HG02759 (cell line): ENCODE measurements around the gene MPV17.
"Not testable (repeated sequence)": the region's sequence is repeated elsewhere in the genome, so short reads cannot be mapped to it uniquely, and the experiment has no call there.

Experiments
- ATAC-seq: cut with Tn5 transposase; IDR thresholded peaks from one replicate; pipeline ENCODE4 v1.9.1; 2021; ENCODE audit warnings: mild to moderate bottlenecking, moderate library complexity; ENCODE audit not compliant: unreplicated experiment

Gene MPV17

GRCh38 chr2:27300606-27301005 is 22.3 kb downstream of the MPV17 start:
- ATAC-seq: not testable (repeated sequence)

GRCh38 chr2:27298391-27299080 is 24.4 kb downstream of the MPV17 start:
- ATAC-seq: no peak

DNA sequence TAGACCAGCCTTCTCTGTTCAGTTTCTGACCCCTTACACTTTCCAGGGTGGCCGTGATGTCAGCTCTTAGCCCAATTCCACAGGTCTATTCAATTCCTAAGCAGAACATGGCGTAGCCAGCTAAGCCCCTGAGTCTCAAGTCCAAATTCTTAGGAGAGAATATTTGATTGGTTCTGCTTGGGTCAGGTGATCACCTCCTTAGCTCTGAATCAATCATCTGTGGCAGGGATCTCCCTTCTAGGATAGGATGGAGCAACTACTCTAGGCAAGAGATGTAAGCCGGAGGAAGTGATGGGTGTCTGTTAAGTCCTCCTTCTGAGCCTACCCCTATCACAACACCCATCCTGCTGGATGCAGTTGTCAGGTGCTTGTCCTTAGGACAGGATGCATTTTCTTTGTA is 25.7 kb downstream of the MPV17 start:
- no peak for ATAC-seq

- no peak for ATAC-seq
Observed at GRCh38 chr2:27296481-27296880, 26.4 kb downstream of the MPV17 start.

GRCh38 chr2:27294928-27295327 is 28.0 kb downstream of the MPV17 start:
- no peak for ATAC-seq

- no peak for ATAC-seq
Observed at GRCh38 chr2:27291865-27292264, 31.0 kb downstream of the MPV17 start.

DNA sequence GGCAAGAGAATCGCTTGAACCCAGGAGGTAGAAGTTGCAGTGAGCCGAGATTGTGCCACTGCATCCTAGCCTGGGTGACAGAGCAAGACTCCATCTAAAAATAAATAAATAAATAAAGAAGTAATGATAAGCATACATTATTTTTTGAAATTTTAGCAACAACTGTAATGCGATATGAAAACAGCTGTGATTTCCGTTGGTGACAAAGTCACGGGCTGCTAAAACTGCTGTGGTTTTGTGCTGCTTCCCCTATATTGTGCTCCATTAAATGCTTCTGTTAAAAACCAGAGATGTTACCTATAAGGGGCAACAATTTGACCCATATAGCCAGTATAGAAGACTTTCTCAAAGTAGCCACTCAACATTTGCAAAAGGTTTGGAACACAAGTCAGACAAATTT is 32.3 kb downstream of the MPV17 start:
- no peak for ATAC-seq

GRCh38 chr2:27288610-27289009 is 34.3 kb downstream of the MPV17 start:
- no peak for ATAC-seq

- ATAC-seq: no peak
Observed at GRCh38 chr2:27285481-27285880, 37.4 kb downstream of the MPV17 start.

DNA sequence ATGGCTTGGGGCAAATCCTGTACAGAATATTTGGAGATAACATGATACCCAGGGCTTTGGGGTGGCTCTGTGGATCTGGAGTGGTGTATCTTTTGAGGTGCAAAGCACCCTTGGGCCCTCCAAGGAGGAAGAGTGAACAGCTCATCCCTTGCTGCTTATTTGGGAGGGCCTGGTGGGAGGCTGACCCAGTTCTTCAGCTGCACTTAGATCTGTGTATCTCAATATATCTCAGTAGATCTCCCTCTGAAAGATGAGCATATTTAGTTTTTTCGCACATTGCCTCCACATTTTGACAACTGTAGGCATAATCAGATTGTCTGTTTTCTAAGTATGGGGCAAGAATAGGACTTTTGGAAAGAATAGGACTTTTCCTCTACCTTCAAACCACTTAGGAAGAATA is 37.9 kb downstream of the MPV17 start:
- ATAC-seq: no peak

GRCh38 chr2:27282892-27283291 is 40.0 kb downstream of the MPV17 start:
- ATAC-seq: no peak

- no peak for ATAC-seq
Observed at GRCh38 chr2:27281855-27282559, 40.9 kb downstream of the MPV17 start, which contains the start of gene TRIM54. TSS of gene TRIM54 (plus strand) at chr2:27282429. CDS start at chr2:27282732, 303 bp downstream.

GRCh38 chr2:27281442-27281841 is 41.5 kb downstream of the MPV17 start:
- ATAC-seq: no peak

DNA sequence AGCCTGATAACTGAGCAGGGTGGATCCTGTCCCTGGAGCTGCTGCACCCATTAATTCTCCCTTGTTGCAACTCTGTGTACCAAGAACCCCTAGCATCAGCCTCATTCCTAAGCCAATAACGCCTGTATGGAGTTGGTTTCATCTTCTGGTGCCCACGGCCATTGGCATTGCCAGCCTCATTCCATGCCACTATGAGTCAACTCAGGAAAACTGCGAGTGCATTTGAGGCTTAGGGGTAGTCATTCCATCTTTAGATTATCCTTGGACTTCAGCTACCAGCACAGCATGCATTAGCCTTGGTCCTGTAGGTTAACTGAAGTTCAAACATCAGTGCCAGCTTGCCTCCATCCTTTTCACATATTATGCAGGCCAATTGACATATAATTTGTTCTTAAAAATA is 42.1 kb downstream of the MPV17 start:
- ATAC-seq: no peak

GRCh38 chr2:27278010-27278409 is 44.9 kb downstream of the MPV17 start:
- ATAC-seq: no peak

- ATAC-seq: no peak
Observed at GRCh38 chr2:27275211-27276150, 47.4 kb downstream of the MPV17 start, which contains the start of gene DNAJC5G. TSS of gene DNAJC5G (plus strand) at chr2:27275433. CDS start at chr2:27276729, 1,296 bp downstream.

- not testable (repeated sequence) for ATAC-seq
Observed at GRCh38 chr2:27272537-27273522, 50.1 kb downstream of the MPV17 start.

DNA sequence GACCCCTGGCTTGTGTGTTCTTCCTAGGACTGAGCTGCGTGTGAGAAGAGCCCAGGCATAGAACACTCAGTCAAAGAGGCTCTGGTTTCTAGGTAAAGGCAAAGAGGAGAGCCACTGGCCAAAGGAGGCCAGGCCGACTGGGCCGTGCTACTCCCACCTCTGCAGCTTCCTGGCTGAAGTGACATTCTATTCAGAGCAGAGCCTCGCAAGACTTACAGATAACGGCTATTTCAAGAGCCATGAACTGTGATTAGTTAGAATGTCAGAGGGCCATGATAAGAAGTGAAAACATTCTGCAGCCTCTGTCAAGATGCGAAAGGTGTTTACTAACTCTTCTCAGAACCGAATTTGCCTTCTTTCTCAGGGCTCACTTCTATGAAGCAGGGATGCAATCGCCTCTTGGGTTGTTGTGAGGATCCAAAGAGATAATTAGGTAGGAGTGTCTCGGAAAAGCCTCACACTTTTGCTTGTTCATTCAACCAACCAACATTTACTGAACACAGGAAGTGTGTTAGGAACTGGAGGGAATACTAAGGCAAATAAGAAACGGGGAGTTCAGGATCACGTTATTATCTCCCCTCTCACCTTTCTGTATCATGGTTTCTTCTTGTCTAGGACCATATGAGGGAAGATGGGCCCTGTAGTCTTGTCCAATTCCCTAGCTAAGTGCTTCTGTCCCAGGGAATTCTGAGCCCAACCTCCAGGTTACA is 51.1 kb downstream of the MPV17 start:
- ATAC-seq: no peak

- no peak for ATAC-seq
Observed at GRCh38 chr2:27270670-27271069, 52.2 kb downstream of the MPV17 start.
